HG02798 (cell line): ENCODE results near the gene NF2.

Source experiments
- ATAC-seq: cut with Tn5 transposase; IDR thresholded peaks from one replicate; pipeline ENCODE4 v1.9.1; 2021; ENCODE audit warnings: mild to moderate bottlenecking; ENCODE audit not compliant: unreplicated experiment, poor library complexity

Gene NF2

DNA sequence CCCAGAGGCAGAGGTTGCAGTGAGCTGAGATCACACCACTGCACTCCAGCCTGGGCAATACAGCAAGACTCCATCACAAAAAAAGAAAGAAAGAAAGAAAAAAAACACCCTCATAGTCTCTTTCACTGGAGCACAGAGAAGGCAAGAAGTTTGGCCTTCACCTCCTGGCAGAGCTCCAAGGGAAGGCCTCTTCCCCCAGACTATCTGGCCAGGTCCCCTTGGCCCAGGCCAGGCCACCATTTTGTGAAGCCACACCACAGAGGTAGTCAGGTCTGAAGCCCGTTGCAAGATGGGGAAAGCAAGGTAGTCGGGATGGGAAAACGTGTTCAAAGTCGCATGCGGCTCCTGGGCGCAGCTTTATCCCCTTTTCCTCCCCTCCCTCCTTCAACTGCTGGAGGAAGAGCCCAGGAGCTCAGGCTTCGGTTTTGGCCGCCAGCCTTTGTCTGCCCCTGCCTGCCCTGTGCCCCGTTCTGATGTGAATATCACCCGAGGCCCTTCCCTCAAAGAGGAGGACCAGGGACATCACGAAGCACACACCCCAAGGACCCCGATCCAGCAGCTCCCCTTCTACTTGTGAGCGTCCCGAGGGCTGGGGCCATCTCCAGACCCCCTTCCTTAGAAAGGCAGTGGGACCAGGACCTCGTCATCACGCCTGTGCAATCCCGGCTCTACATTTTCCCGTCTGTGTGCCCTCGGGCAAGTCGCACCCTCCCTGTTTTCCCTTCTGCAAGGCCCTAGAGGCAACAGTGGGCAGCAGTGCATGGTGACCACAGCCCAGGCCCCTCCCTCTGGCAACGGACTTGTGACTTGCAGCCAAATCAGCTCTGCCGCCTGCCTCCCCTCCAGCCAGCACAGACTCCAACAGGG, 134.1 kb downstream of the NF2 start:
- ATAC-seq, result no peak

DNA sequence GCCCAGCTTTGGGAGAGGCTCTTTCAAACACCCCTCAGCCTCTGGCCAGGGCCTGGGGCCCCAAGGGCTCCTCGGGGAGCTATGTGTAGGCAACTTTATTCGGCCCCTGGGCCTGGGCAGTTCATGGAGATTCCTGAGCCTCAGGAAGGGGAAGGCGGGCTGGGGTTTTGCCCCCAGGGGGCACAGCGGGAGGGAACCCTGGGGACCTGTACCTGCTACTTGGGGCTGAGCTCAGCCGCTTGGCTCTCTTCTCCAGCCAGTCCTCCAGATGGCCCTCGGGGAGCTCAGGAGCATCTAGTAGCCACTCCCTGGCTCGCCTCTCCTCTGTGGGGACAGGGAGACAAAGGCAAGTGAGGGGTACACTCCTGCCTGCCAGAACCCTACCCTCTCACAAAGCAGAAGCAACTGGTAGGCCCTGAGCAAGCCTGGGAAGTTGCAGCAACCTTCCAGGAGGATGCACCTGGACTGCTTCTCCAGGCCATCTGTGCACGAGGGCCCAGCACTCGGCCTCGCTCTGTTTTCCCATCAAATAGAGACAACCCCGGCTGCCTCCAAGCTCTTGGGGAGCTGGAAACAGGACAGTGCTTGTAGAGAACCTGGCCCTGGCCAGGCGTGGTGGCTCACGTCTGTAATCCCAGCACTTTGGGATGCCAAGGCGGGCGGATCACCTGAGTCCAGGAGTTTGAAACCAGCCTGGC, 134.8 kb downstream of the NF2 start:
- ATAC-seq, result no peak

- no peak for ATAC-seq
Measured at GRCh38 chr22:29739346-29739875, 136.0 kb downstream of the NF2 start.

DNA sequence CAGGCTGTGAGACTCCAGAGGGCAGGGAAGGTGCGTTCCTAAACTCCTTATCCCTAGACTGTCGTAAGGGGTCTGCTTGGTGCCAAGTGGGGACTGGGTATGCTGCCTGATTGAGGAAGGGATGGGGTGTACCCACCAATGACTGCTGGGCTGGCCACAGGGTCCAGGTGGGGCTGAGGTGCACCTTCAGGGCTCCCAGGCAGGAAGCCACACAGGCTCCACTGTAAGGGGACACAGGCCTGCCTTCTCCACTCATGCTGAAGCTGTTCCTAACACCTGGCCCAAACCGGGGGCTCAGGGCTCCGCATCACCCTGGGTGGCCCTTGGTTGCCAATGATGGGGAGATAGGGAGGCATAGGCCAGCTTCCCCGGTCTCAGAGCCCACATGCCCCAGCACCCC, 136.8 kb downstream of the NF2 start:
- no peak for ATAC-seq

DNA sequence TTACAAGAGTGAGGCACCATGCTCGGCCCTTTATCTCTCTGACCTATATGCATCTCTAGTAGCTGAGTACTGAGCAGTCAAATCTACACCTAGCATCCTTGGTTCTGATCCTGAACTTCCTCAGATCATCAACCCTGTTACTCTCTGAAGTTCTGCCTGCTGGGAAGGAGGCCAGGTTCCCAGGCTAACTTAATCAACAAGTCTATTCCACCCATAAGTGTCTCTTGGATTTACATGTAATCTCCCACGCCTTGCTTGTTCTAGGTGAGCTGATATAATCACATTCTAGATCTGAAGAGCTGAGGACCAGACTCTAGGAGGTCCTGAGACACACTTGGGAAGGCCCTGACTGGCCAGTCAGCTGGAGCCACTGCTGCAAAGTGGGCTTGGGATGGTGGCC, 138.5 kb downstream of the NF2 start:
- ATAC-seq, result no peak

- no peak for ATAC-seq
Measured at GRCh38 chr22:29742326-29742725, 138.9 kb downstream of the NF2 start.

- ATAC-seq, result no peak
Measured at GRCh38 chr22:29744902-29745301, 141.5 kb downstream of the NF2 start.

DNA sequence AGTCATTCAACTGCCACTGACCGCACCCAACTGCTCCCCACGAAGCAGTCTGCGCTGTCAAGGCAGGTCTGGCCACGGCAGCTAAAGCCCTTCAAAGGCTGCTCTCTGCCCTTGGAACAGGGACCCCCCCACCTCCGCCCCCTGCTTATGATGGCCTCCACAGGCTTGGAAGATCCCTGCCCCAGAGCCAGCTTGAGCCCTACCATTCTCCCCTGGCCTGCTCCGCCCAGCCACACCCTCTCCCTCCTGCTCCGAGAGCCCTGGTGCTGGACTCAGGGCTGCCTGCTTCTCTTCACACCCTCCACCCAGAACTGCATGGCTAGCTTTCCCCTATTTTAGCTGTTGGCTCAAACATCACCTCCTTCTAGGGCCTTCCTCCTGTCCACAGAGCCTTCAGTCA, 144.4 kb downstream of the NF2 start:
- ATAC-seq, result no peak
